ENCODE results near the gene ATP2C2.

DNA sequence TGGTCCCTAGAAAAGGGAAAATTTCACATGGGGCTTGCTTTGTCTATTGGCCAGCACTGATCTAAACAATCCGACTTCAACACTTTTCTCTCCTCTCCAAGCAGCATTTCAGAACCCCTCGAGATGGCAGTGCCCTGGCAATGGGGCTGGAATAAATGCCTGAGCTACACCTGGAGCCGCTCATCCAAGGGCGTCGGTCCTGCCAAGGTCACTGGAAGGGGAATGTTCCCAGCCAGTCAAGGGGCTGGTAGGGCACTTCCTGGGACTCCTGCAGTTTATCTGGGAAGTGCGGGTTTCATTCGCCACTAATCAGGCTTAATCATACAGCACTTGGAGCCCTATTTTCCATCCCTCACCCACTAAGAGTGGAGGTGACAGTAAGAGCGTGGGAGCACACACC, 119.0 kb downstream of the ATP2C2 start:
- TF ChIP-seq, protein P1, sequence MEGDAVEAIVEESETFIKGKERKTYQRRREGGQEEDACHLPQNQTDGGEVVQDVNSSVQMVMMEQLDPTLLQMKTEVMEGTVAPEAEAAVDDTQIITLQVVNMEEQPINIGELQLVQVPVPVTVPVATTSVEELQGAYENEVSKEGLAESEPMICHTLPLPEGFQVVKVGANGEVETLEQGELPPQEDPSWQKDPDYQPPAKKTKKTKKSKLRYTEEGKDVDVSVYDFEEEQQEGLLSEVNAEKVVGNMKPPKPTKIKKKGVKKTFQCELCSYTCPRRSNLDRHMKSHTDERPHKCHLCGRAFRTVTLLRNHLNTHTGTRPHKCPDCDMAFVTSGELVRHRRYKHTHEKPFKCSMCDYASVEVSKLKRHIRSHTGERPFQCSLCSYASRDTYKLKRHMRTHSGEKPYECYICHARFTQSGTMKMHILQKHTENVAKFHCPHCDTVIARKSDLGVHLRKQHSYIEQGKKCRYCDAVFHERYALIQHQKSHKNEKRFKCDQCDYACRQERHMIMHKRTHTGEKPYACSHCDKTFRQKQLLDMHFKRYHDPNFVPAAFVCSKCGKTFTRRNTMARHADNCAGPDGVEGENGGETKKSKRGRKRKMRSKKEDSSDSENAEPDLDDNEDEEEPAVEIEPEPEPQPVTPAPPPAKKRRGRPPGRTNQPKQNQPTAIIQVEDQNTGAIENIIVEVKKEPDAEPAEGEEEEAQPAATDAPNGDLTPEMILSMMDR (conservative IDR thresholded peaks at IDR 0.05) = no peak
- no peak for TF ChIP-seq ZFX (IDR thresholded peaks at IDR 0.05)

Measured in C4-2B (cell line).